Peyer's patch (tissue), 4 donors: ENCODE measurements around the gene CLDN8. TPM values are rescaled to one million over a fixed set of nuclear protein-coding genes. Genes with fewer than 3 reads are reported as not detected.

ENCODE experiments used
- DNase-seq, 3 donors: peaks; one replicate each; pipeline ENCODE4 v3.0.0-alpha.2; 2017 to 2019
- H3K27ac ChIP-seq, 4 donors: fragments of 200-600 bp; sonication (generic); one replicate each; pipeline ENCODE4 v1.5.1; 2016 to 2019
- H3K27me3 ChIP-seq, 2 donors: fragments of 200-600 bp; sonication (generic); one replicate each; pipeline ENCODE4 v1.5.1; 2019
- H3K36me3 ChIP-seq, 3 donors: fragments of 200-600 bp; sonication (generic); one replicate each; pipeline ENCODE4 v1.5.1; 2016 to 2019
- H3K4me1 ChIP-seq, 4 donors: fragments of 200-600 bp; sonication (generic); one replicate each; pipeline ENCODE4 v1.5.1; 2016 to 2019
- H3K4me3 ChIP-seq, 4 donors: fragments of 200-600 bp; sonication (generic); 1 replicate in 3 of 4; 2 replicates in 1 of 4; pipeline ENCODE4 v1.5.1; 2016 to 2019; ENCODE audit warnings: mild to moderate bottlenecking in 1 of 4
- H3K9me3 ChIP-seq, 4 donors: fragments of 200-600 bp; sonication (generic); one replicate each; pipeline ENCODE4 v1.5.1; 2016 to 2019; ENCODE audit warnings: mild to moderate bottlenecking in 1 of 4
- POLR2A ChIP-seq, 2 donors: fragments of 450-650 bp; IDR thresholded peaks; one replicate each; pipeline ENCODE4 v1.5.1; 2017; ENCODE audit warnings: antibody characterized with exemption in 2 of 2, mild to moderate bottlenecking in 2 of 2, moderate library complexity in 2 of 2
- total RNA-seq, 4 donors: library from RNA; depleted of rRNA; stranded (reverse); fragments of >200 nt; gene quantifications; one replicate each; pipeline ENCODE4 v1.1.0, GENCODE V29; 2016
- TF ChIP-seq, protein P1 (sequence below), 6 experiments: fragments of 450-650 bp in 4 of 6; fragments of 200-600 bp in 2 of 6; sonication (generic) in 1 of 6; IDR thresholded peaks; one replicate each; pipeline ENCODE4 v1.5.1; 2017 to 2019; ENCODE audit warnings: antibody characterized with exemption in 6 of 6, mild to moderate bottlenecking in 3 of 6, moderate library complexity in 1 of 6

The CLDN8 gene
- 1 to 10 TPM in 3 of 4 donors, not detected in 1; 1.5 to 2.8 (median 1.6) TPM for total RNA-seq

DNA sequence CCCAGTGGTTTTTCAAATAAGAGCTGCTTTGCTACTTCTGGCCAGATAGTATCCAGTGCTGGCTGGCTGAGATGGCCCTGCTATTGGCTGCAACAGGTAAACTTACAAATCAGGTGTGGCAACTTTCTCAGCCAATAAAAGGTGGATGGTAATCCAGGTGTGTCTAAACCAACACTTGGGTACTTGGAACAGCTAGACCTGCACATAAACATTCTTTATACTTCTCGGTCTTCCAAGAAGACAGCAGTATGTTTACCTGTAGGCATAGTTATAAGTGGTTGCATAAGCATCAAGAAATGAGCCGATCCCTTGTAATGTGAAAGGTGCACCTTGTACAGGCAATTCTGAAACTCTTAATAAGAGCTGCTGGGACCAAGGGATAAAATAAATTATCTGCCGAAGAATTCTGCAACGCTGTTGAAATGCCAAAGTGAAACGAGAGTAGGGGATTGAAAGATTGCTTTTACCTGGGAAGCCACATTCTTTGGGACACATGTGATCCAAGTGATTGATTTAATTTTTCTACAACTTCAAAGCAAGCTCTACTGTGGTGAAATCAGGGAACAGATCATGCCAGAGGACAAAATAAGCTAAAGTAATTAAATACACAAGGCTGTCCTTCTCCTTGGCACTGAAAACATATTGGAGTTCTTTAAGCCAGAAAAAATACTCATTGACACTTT, at the start of gene CLDN8:
Gene CLDN8, minus strand, starts transcription at position 57 of the 683 bp plus-strand sequence. CDS start 172 bp downstream, outside the sequence.
- no peak within 1 kb of the TSS for H3K4me3 ChIP-seq
- DNase-seq = no peak

DNA sequence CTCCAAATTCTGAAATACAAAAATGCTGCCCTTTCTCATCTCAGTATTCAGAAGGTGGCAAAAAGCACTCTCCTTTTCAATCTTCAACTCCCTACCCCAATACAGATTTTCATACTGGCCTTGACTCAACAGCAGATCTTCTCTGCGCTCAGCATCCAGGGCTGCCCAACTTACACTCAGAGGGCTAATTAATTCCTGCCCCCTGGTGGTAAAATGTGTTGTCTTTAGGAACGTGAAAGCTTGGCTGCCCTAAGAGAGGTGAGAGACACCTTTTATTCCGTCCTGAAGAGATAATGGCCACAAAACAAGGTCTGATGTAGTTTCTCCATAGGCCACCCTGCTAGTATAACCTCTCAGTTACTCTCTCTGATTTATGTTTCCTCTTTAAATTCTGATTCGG, 41.9 kb upstream of the CLDN8 start:
- no peak overlapping the region for H3K4me3 ChIP-seq

More for the DNA sequence above, at the start of gene CLDN8:
- Histone ChIP-seq H3K36me3 (no peaks in the 10 kb centered on the region), H3K27me3 (no peaks in the 10 kb centered on the region), H3K27ac (no peak within 1 kb of the TSS), H3K4me1 (no peaks in the 10 kb centered on the region), H3K9me3 (no peaks in the 10 kb centered on the region)
- TF ChIP-seq, protein P1, sequence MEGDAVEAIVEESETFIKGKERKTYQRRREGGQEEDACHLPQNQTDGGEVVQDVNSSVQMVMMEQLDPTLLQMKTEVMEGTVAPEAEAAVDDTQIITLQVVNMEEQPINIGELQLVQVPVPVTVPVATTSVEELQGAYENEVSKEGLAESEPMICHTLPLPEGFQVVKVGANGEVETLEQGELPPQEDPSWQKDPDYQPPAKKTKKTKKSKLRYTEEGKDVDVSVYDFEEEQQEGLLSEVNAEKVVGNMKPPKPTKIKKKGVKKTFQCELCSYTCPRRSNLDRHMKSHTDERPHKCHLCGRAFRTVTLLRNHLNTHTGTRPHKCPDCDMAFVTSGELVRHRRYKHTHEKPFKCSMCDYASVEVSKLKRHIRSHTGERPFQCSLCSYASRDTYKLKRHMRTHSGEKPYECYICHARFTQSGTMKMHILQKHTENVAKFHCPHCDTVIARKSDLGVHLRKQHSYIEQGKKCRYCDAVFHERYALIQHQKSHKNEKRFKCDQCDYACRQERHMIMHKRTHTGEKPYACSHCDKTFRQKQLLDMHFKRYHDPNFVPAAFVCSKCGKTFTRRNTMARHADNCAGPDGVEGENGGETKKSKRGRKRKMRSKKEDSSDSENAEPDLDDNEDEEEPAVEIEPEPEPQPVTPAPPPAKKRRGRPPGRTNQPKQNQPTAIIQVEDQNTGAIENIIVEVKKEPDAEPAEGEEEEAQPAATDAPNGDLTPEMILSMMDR (IDR thresholded peaks at IDR 0.05) = no peak
- no peak for TF ChIP-seq POLR2A (IDR thresholded peaks at IDR 0.05)

DNA sequence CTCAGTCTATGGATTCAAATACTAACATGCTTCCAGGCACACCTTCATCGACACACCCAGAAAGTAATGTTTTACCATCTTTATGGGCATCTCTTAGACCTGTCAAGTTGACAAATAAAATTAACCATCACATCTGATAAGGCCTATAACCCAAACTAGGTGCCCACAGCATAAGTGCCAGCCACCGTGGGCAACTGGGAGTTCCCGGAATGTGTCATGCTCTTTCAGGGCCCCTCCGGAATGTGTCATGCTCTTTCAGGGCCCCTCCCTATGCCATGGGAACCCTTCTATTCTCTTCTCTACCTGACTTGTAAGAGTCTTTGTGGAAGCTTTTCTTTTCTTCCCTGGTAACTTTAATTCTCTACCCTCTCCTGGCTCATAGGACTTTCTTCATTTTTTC, 40.2 kb upstream of the CLDN8 start:
- Histone ChIP-seq H3K4me1 (no peaks in the 10 kb centered on the region), H3K4me3 (no peak overlapping the region), H3K27ac (no peak overlapping the region), H3K9me3 (no peaks in the 10 kb centered on the region), H3K36me3 (no peaks in the 10 kb centered on the region), H3K27me3 (no peaks in the 10 kb centered on the region)
- no peak for TF ChIP-seq POLR2A (IDR thresholded peaks at IDR 0.05)
- TF ChIP-seq, protein P1 (IDR thresholded peaks at IDR 0.05) = no peak
- DNase-seq = no peak

More for the DNA sequence above, 41.9 kb upstream of the CLDN8 start:
- Histone ChIP-seq H3K4me1 (no peaks in the 10 kb centered on the region), H3K27me3 (no peaks in the 10 kb centered on the region), H3K9me3 (no peaks in the 10 kb centered on the region), H3K36me3 (no peaks in the 10 kb centered on the region), H3K27ac (no peak overlapping the region)
- TF ChIP-seq, protein P1 (IDR thresholded peaks at IDR 0.05) = peak in 3 of 6 experiments; percentile 51 to 54 (median 54)
- no peak for TF ChIP-seq POLR2A (IDR thresholded peaks at IDR 0.05)
- DNase-seq = peak in 1 of 3 donors; percentile 49

DNA sequence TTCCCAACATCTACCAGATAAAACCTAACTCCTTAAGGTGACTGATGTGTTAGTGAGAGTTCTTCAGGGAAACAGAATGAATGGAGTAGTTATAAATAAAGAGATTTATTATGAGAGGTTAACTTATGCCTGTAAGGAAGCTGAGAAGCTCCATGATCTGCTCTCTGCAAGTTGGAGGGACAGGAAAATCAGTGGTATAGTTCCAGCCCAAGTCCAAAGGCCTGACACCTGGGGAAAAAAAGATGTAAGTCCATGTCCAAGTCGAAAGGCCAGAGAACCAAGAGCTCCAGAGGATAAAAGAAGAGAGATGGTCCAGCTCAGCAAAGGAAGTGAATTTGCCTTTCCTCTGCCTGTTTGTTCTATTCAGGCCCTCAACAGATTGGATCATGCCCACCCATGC, 39.8 kb upstream of the CLDN8 start:
- Histone ChIP-seq H3K4me1 (no peaks in the 10 kb centered on the region), H3K36me3 (no peaks in the 10 kb centered on the region), H3K27ac (no peak overlapping the region), H3K9me3 (no peaks in the 10 kb centered on the region), H3K4me3 (no peak overlapping the region), H3K27me3 (no peaks in the 10 kb centered on the region)
- no peak for DNase-seq
- no peak for TF ChIP-seq POLR2A (IDR thresholded peaks at IDR 0.05)
- TF ChIP-seq, protein P1 (IDR thresholded peaks at IDR 0.05) = no peak

DNA sequence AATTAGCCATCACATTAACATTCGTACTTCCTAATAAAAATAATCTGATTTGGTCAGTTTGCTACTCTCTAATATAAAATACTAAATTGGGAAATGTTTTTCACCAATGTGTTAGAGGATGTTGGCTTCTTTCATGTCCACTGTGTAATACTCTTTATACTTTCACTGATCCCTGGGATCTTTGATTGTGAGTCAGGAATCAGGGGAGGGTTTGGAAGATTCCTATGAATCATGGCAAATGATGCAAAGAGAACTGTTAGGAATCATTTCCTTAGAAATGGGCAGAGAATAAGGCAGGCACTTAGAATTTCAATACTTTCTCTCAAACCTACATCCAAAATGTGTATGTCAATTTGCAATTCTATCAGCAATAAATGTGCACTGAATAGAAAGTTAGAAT, 35.9 kb upstream of the CLDN8 start:
- no peak overlapping the region for H3K4me3 ChIP-seq
- H3K4me1 ChIP-seq = no peaks in the 10 kb centered on the region
- no peak overlapping the region for H3K27ac ChIP-seq
- H3K36me3 ChIP-seq = no peaks in the 10 kb centered on the region
- H3K27me3 ChIP-seq = no peaks in the 10 kb centered on the region
- TF ChIP-seq POLR2A (IDR thresholded peaks at IDR 0.05) = no peak
- TF ChIP-seq, protein P1 (IDR thresholded peaks at IDR 0.05) = no peak
- H3K9me3 ChIP-seq = no peaks in the 10 kb centered on the region
- DNase-seq = no peak
